GM19468 (cell line): ENCODE results near the gene HPCAL1.

Experiments used
- ATAC-seq: cut with Tn5 transposase; IDR thresholded peaks from one replicate; pipeline ENCODE4 v1.9.1; 2021; ENCODE audit warnings: mild to moderate bottlenecking, moderate library complexity, moderate number of reproducible peaks; ENCODE audit not compliant: unreplicated experiment; ENCODE audit errors: extremely low read depth

Gene HPCAL1

GRCh38 chr2:10267551-10268465 is 34.9 kb upstream of the HPCAL1 start:
- no peak for ATAC-seq

GRCh38 chr2:10269291-10269690 is 33.4 kb upstream of the HPCAL1 start:
- no peak for ATAC-seq

GRCh38 chr2:10269711-10270610 is 32.7 kb upstream of the HPCAL1 start:
- no peak for ATAC-seq

GRCh38 chr2:10271509-10271908 is 31.2 kb upstream of the HPCAL1 start:
- no peak for ATAC-seq

- no peak for ATAC-seq
Measured at GRCh38 chr2:10271946-10272345, 30.8 kb upstream of the HPCAL1 start.

GRCh38 chr2:10272464-10272863 is 30.2 kb upstream of the HPCAL1 start:
- no peak for ATAC-seq

GRCh38 chr2:10273215-10274175 is 29.2 kb upstream of the HPCAL1 start:
- ATAC-seq, result no peak

- ATAC-seq, result no peak
Measured at GRCh38 chr2:10274376-10274775, 28.3 kb upstream of the HPCAL1 start.

GRCh38 chr2:10274983-10275802 is 27.5 kb upstream of the HPCAL1 start:
- ATAC-seq, result no peak

GRCh38 chr2:10276481-10277292 is 26.0 kb upstream of the HPCAL1 start:
- no peak for ATAC-seq

- no peak for ATAC-seq
Measured at GRCh38 chr2:10277293-10278028, 25.2 kb upstream of the HPCAL1 start.

- no peak for ATAC-seq
Measured at GRCh38 chr2:10278029-10278762, 24.5 kb upstream of the HPCAL1 start.

GRCh38 chr2:10278763-10279471 is 23.8 kb upstream of the HPCAL1 start:
- ATAC-seq, result no peak

- no peak for ATAC-seq
Measured at GRCh38 chr2:10279472-10279870, 23.2 kb upstream of the HPCAL1 start.

- ATAC-seq, result no peak
Measured at GRCh38 chr2:10279946-10280463, 22.7 kb upstream of the HPCAL1 start.

- no peak for ATAC-seq
Measured at GRCh38 chr2:10281891-10282290, 20.8 kb upstream of the HPCAL1 start.
